SH-SY5Y (cell line): Measurements from ENCODE around the gene GPC5.

ENCODE experiments used
- GATA2 ChIP-seq: IDR thresholded peaks from 2 replicates; pipeline ENCODE4 v1.6.1; 2011; ENCODE audit warnings: mild to moderate bottlenecking, low read depth, low read length
- GATA3 ChIP-seq: IDR thresholded peaks from 2 replicates; pipeline ENCODE4 v1.6.1; 2011; ENCODE audit warnings: low read depth, mild to moderate bottlenecking, low read length, moderate library complexity

DNA sequence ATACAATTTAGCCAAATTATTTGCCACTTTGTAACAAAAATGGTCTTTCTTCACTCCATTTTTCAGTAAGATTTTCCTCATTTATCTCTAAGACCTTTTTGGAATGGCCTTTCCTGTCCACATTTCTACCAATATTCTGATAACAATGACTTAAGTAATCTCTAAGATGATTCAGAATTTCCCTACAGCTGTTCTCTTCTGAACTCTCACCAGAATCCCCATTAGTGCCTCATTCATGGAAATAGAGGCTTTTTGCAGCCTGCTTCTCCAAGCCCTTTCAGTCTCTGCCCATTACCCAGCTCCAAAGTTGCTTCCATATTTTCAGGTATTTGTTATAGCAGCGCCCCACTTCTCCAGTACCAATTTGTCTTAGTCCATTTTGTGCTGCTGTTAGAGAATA, 867.0 kb downstream of the GPC5 start:
- no peak for TF ChIP-seq GATA2
- no peak for TF ChIP-seq GATA3
